H9 (cell line): Measurements from ENCODE around the gene NDRG4. TPM values are rescaled to one million over a fixed set of nuclear protein-coding genes. Genes with fewer than 3 reads are reported as not detected.

ENCODE experiments used
- DNase-seq: peaks from one replicate; pipeline ENCODE4 v3.0.0-alpha.2; 2017
- H2AFZ ChIP-seq: one replicate; pipeline ENCODE4 v1.6.1; 2013; ENCODE audit warnings: mild to moderate bottlenecking, low read length, control low read depth, moderate library complexity
- H2AK5ac ChIP-seq: 2 replicates; pipeline ENCODE4 v1.6.1; 2013; ENCODE audit warnings: low read length, control low read depth, mixed read lengths; ENCODE audit not compliant: insufficient read length
- H2BK120ac ChIP-seq: one replicate; pipeline ENCODE4 v1.6.1; 2013; ENCODE audit warnings: low read depth, mild to moderate bottlenecking, low read length, control low read depth, inconsistent platforms; ENCODE audit not compliant: poor library complexity, severe bottlenecking
- H2BK12ac ChIP-seq: 2 replicates; pipeline ENCODE4 v1.6.1; 2013; ENCODE audit warnings: low read length, control low read depth, mixed read lengths, low read depth; ENCODE audit not compliant: insufficient read length
- H2BK15ac ChIP-seq: 2 replicates; pipeline ENCODE4 v1.6.1; 2013; ENCODE audit warnings: low read depth, low read length, control low read depth
- H2BK20ac ChIP-seq: one replicate; pipeline ENCODE4 v1.6.1; 2013; ENCODE audit warnings: low read depth, mild to moderate bottlenecking, low read length, control low read depth, inconsistent platforms; ENCODE audit not compliant: poor library complexity, severe bottlenecking
- H2BK5ac ChIP-seq: 2 replicates; pipeline ENCODE4 v1.6.1; 2013; ENCODE audit warnings: low read length, control low read depth, mixed read lengths; ENCODE audit not compliant: insufficient read length
- H3K14ac ChIP-seq: 2 replicates; pipeline ENCODE4 v1.6.1; 2013; ENCODE audit warnings: low read length, control low read depth; ENCODE audit not compliant: insufficient read depth
- H3K18ac ChIP-seq: 2 replicates; pipeline ENCODE4 v1.6.1; 2013; ENCODE audit warnings: low read depth, mild to moderate bottlenecking, mixed read lengths, low read length, control low read depth; ENCODE audit not compliant: insufficient read length
- H3K23ac ChIP-seq: 2 replicates; pipeline ENCODE4 v1.6.1; 2013; ENCODE audit warnings: low read length, control low read depth, mixed read lengths, low read depth; ENCODE audit not compliant: insufficient read length
- H3K23me2 ChIP-seq: 2 replicates; pipeline ENCODE4 v1.6.1; 2013; ENCODE audit warnings: low read depth, mild to moderate bottlenecking, mixed read lengths, low read length, control low read depth; ENCODE audit not compliant: insufficient read length, poor library complexity, severe bottlenecking
- H3K27ac ChIP-seq: 2 replicates; pipeline ENCODE4 v1.5.1; 2013; ENCODE audit warnings: low read length, control low read depth, mixed read lengths, low read depth; ENCODE audit not compliant: insufficient read length
- H3K27me3 ChIP-seq: 2 replicates; pipeline ENCODE4 v1.6.1; 2013; ENCODE audit warnings: low read length, control low read depth, inconsistent platforms; ENCODE audit not compliant: insufficient read depth
- H3K4ac ChIP-seq: 2 replicates; pipeline ENCODE4 v1.6.1; 2013; ENCODE audit warnings: low read depth, mild to moderate bottlenecking, control low read depth, inconsistent platforms, low read length, moderate library complexity
- H3K4me1 ChIP-seq: 2 replicates; pipeline ENCODE4 v1.6.1; 2013; ENCODE audit warnings: low read length, control low read depth, inconsistent platforms; ENCODE audit not compliant: insufficient read depth
- H3K4me2 ChIP-seq: 2 replicates; pipeline ENCODE4 v1.6.1; 2013; ENCODE audit warnings: low read length, control low read depth, mixed read lengths; ENCODE audit not compliant: insufficient read length, insufficient read depth
- H3K56ac ChIP-seq: 2 replicates; pipeline ENCODE4 v1.6.1; 2013; ENCODE audit warnings: low read depth, mild to moderate bottlenecking, mixed read lengths, low read length, control low read depth; ENCODE audit not compliant: insufficient read length
- H3K79me1 ChIP-seq: 2 replicates; pipeline ENCODE4 v1.6.1; 2013; ENCODE audit warnings: low read depth, mild to moderate bottlenecking, moderate library complexity, low read length, control low read depth, inconsistent platforms; ENCODE audit not compliant: insufficient read depth, poor library complexity, severe bottlenecking
- H3K79me2 ChIP-seq: 2 replicates; pipeline ENCODE4 v1.6.1; 2013; ENCODE audit warnings: low read length, control low read depth, inconsistent platforms; ENCODE audit not compliant: insufficient read depth
- H3K9ac ChIP-seq: 2 replicates; pipeline ENCODE4 v1.6.1; 2013; ENCODE audit warnings: low read length, control low read depth, mixed read lengths; ENCODE audit not compliant: insufficient read length; ENCODE audit errors: extremely low read depth
- H3K9me3 ChIP-seq: one replicate; pipeline ENCODE4 v1.6.1; 2013; ENCODE audit warnings: low read depth, low read length, inconsistent platforms; ENCODE audit not compliant: control insufficient read depth
- H3T11ph ChIP-seq: one replicate; pipeline ENCODE4 v1.6.1; 2013; ENCODE audit warnings: mild to moderate bottlenecking, low read length, control low read depth, inconsistent platforms
- H4K20me1 ChIP-seq: one replicate; pipeline ENCODE4 v1.6.1; 2013; ENCODE audit not compliant: control insufficient read depth, insufficient read length, insufficient read depth
- H4K5ac ChIP-seq: 2 replicates; pipeline ENCODE4 v1.6.1; 2013; ENCODE audit warnings: low read depth, mild to moderate bottlenecking, mixed read lengths, low read length, control low read depth; ENCODE audit not compliant: insufficient read length
- H4K8ac ChIP-seq: replicated peaks from 2 replicates; pipeline ENCODE4 v1.6.1; 2013; ENCODE audit warnings: low read length, control low read depth, mixed read lengths, low read depth; ENCODE audit not compliant: insufficient read length
- H4K91ac ChIP-seq: 2 replicates; pipeline ENCODE4 v1.6.1; 2013; ENCODE audit warnings: low read depth, mild to moderate bottlenecking, moderate library complexity, mixed read lengths, low read length, control low read depth; ENCODE audit not compliant: insufficient read length
- H3K27ac Mint-ChIP-seq, 3 experiments: 2 replicates in 2 of 3; 3 replicates in 1 of 3; pipeline ENCODE4 v1.8.0; 2020 to 2021; ENCODE audit warnings: mixed read lengths in 3 of 3, mild to moderate bottlenecking in 1 of 3, moderate library complexity in 1 of 3
- H3K27me3 Mint-ChIP-seq: 2 replicates; pipeline ENCODE4 v1.8.0; 2021; ENCODE audit warnings: low read depth, mild to moderate bottlenecking, moderate library complexity, mixed read lengths
- H3K36me3 Mint-ChIP-seq, 3 experiments: 2 replicates in 2 of 3; 3 replicates in 1 of 3; pipeline ENCODE4 v1.8.0; 2020 to 2021; ENCODE audit warnings: low read depth in 3 of 3, mixed read lengths in 3 of 3; ENCODE audit not compliant: insufficient read depth in 1 of 3
- H3K4me1 Mint-ChIP-seq, 2 experiments: 2 replicates each; pipeline ENCODE4 v1.8.0; 2020; ENCODE audit warnings: mixed read lengths in 2 of 2
- H3K4me3 Mint-ChIP-seq, 2 experiments: 2 replicates in 1 of 2; 3 replicates in 1 of 2; pipeline ENCODE4 v1.8.0; 2020 to 2021; ENCODE audit warnings: mild to moderate bottlenecking in 2 of 2, mixed read lengths in 2 of 2, moderate library complexity in 1 of 2
- H3K9me3 Mint-ChIP-seq, 2 experiments: 2 replicates in 1 of 2; 3 replicates in 1 of 2; pipeline ENCODE4 v1.8.0; 2020; ENCODE audit warnings: mild to moderate bottlenecking in 2 of 2, mixed read lengths in 2 of 2, moderate library complexity in 1 of 2
- whole genome bisulfite sequencing: extraction: QIAGEN DNeasy Blood & Tissue Kit; methylation state at CpG from one replicate; pipeline ENCODE4 v1.1.7; 2013; ENCODE audit warnings: missing lambda C conversion rate, low lambda C conversion rate, mixed read lengths; ENCODE audit not compliant: insufficient read length; ENCODE audit errors: extremely low coverage; 5-methylcytosine and 5-hydroxymethylcytosine counted together
- total RNA-seq: library from RNA; stranded (reverse); gene quantifications from 2 replicates; pipeline ENCODE4 v1.2.1, GENCODE V29; 2021
- TF ChIP-seq, protein P1 (sequence below): fragments of 200-600 bp; sonication (generic); conservative IDR thresholded peaks from 3 replicates; pipeline ENCODE4 v1.8.0; 2021; ENCODE audit warnings: antibody characterized with exemption, mild to moderate bottlenecking

Gene NDRG4
- total RNA-seq, 1 experiment from 2014 or later, result 18.6 TPM

- Histone ChIP-seq H2AFZ (no peak overlapping the region), H3K79me1 (no peaks in the 10 kb centered on the region), H3K4me2 (no peak overlapping the region), H2BK5ac (no peak overlapping the region), H3K23ac (no peak overlapping the region), H3K4ac (no peak overlapping the region), H4K5ac (no peak overlapping the region), H2BK12ac (no peak overlapping the region), H3K4me1 (peaks cover 3% of the 10 kb centered on the region; the same call in 1 of the 2 replicates), H4K8ac (no peak overlapping the region), H2BK120ac (no peak overlapping the region), H2BK20ac (no peak overlapping the region), H3K14ac (no peak overlapping the region), H3K56ac (no peak overlapping the region), H3T11ph (no peak overlapping the region), H3K9me3 (no peaks in the 10 kb centered on the region), H3K79me2 (no peaks in the 10 kb centered on the region), H2AK5ac (no peak overlapping the region), H2BK15ac (no peak overlapping the region), H3K9ac (no peak overlapping the region), H3K18ac (no peak overlapping the region), H3K27me3 (no peaks in the 10 kb centered on the region), H3K23me2 (peaks cover 20% of the 10 kb centered on the region), H3K27ac (no peak overlapping the region), H4K91ac (no peak overlapping the region), H4K20me1 (no peaks in the 10 kb centered on the region)
- no peaks in the 10 kb centered on the region; a peak in 1 of 7 replicates for H3K36me3 Mint-ChIP-seq
- H3K4me3 Mint-ChIP-seq, result no peak overlapping the region
- TF ChIP-seq, protein P1, sequence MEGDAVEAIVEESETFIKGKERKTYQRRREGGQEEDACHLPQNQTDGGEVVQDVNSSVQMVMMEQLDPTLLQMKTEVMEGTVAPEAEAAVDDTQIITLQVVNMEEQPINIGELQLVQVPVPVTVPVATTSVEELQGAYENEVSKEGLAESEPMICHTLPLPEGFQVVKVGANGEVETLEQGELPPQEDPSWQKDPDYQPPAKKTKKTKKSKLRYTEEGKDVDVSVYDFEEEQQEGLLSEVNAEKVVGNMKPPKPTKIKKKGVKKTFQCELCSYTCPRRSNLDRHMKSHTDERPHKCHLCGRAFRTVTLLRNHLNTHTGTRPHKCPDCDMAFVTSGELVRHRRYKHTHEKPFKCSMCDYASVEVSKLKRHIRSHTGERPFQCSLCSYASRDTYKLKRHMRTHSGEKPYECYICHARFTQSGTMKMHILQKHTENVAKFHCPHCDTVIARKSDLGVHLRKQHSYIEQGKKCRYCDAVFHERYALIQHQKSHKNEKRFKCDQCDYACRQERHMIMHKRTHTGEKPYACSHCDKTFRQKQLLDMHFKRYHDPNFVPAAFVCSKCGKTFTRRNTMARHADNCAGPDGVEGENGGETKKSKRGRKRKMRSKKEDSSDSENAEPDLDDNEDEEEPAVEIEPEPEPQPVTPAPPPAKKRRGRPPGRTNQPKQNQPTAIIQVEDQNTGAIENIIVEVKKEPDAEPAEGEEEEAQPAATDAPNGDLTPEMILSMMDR, result no peak
- H3K27ac Mint-ChIP-seq, result no peak overlapping the region
- H3K4me1 Mint-ChIP-seq, result peaks cover 20 to 45% of the 10 kb centered on the region in 2 experiments
- H3K27me3 Mint-ChIP-seq, result peaks cover 38% of the 10 kb centered on the region
- DNase-seq, result no peak
- H3K9me3 Mint-ChIP-seq, result no peaks in the 10 kb centered on the region; a peak in 1 of 5 replicates
- no CpG with 5 or more reads among the region's 5 CpGs for WGBS
These were observed 2.0 kb upstream of the NDRG4 start for GRCh38 chr16:58497935-58498334.
